HG02943 (cell line): ENCODE measurements around the gene BRMS1.
A peak's percentile ranks its signal among the peaks of the same experiment; 100 is the strongest.

Experiments
- ATAC-seq: cut with Tn5 transposase; IDR thresholded peaks from one replicate; pipeline ENCODE4 v1.9.1; 2021; ENCODE audit warnings: mild to moderate bottlenecking, low read depth, moderate library complexity; ENCODE audit not compliant: unreplicated experiment

BRMS1 gene

GRCh38 chr11:66288671-66289547 is 56.0 kb downstream of the BRMS1 start, which contains the start of gene YIF1A:
TSS of gene YIF1A (minus strand) at chr11:66289143. CDS start at chr11:66288985, 158 bp downstream.
- peak; percentile 83 for ATAC-seq

GRCh38 chr11:66287889-66288670 is 56.8 kb downstream of the BRMS1 start:
- no peak for ATAC-seq
